A549 (cell line): ENCODE results near the gene ZNF234. TPM values are rescaled to one million over a fixed set of nuclear protein-coding genes. Genes with fewer than 3 reads are reported as not detected.
"Not testable (repeated sequence)": the region's sequence is repeated elsewhere in the genome, so short reads cannot be mapped to it uniquely, and the experiment has no call there.

Source experiments
- ATAC-seq, 2 experiments: fragments of 200-7000 bp in 1 of 2; fragments of >200 bp in 1 of 2; cut with Nextera tagmentation in 1 of 2; cut with Tn5 transposase in 1 of 2; 3 replicates each; pipeline versions ENCODE4 v1.8.0 to v1.9.1; 2018 to 2020; ENCODE audit warnings: mild to moderate bottlenecking in 1 of 2, moderate library complexity in 1 of 2
- CTCF ChIA-PET: fragments of 300-600 bp; sonication (Branson Sonifier 250); formaldehyde crosslinking; extraction: SDS; loops from one replicate; lab custom pipeline; 2021; ENCODE audit warnings: antibody characterized with exemption, inconsistent platforms; lab: Yijun Ruan, JAX
- POLR2A ChIA-PET: fragments of 350-600 bp; formaldehyde crosslinking; extraction: SDS; loops from one replicate; lab custom pipeline; 2021; ENCODE audit warnings: antibody characterized with exemption, inconsistent platforms; lab: Yijun Ruan, JAX
- DNase-seq, 2 experiments: peaks; one replicate each; pipeline versions ENCODE4 v3.0.0 to v3.0.0-alpha.2; 2011 to 2016; ENCODE audit warnings: low read depth in 1 of 2, low spot score in 1 of 2
- FAIRE-seq: peaks from 2 replicates; lab custom pipeline; 2011; peaks lifted over from hg19 to GRCh38; lab: Jason Lieb, UNC
- H3K27ac ChIP-seq, 2 experiments: fragments of >200 bp; sonication (Bioruptor Twin); formaldehyde crosslinking; 3 replicates each; pipeline ENCODE4 v1.5.1; 2016 to 2017
- H3K4me1 ChIP-seq: fragments of >200 bp; sonication (Bioruptor Twin); formaldehyde crosslinking; 3 replicates; pipeline ENCODE4 v1.6.1; 2016
- H3K4me2 ChIP-seq: fragments of >200 bp; sonication (Bioruptor Twin); formaldehyde crosslinking; 3 replicates; pipeline ENCODE4 v1.6.1; 2016
- H3K4me3 ChIP-seq: fragments of >200 bp; sonication (Bioruptor Twin); formaldehyde crosslinking; 3 replicates; pipeline ENCODE4 v1.5.1; 2016
- H3K9me3 ChIP-seq: fragments of >200 bp; sonication (Bioruptor Twin); formaldehyde crosslinking; 3 replicates; pipeline ENCODE4 v1.6.1; 2016
- CBX8 ChIP-seq: fragments of 200-600 bp; sonication (generic); IDR thresholded peaks from 2 replicates; pipeline ENCODE4 v1.6.1; 2016
- CHD2 ChIP-seq: fragments of 150-350 bp; IDR thresholded peaks from 2 replicates; pipeline ENCODE4 v1.6.1; 2014; ENCODE audit warnings: low read length; ENCODE audit not compliant: partially characterized antibody
- CHD4 ChIP-seq: fragments of 200-600 bp; sonication (generic); IDR thresholded peaks from 2 replicates; pipeline ENCODE4 v1.6.1; 2016; ENCODE audit warnings: antibody characterized with exemption, mild to moderate bottlenecking, borderline replicate concordance
- EHF ChIP-seq: fragments of 250-450 bp; sonication (Bioruptor Pico); IDR thresholded peaks from 2 replicates; pipeline ENCODE4 v1.5.0; 2020; ENCODE audit warnings: mild to moderate bottlenecking
- FOSB ChIP-seq: fragments of 250-450 bp; sonication (Bioruptor Pico); IDR thresholded peaks from 2 replicates; pipeline ENCODE4 v1.5.0; 2020; ENCODE audit warnings: mild to moderate bottlenecking, moderate library complexity
- GATA3 ChIP-seq: IDR thresholded peaks from 2 replicates; pipeline ENCODE4 v1.6.1; 2012; ENCODE audit warnings: borderline replicate concordance
- HOXA7 ChIP-seq: fragments of 250-450 bp; sonication (Bioruptor Pico); IDR thresholded peaks from 2 replicates; pipeline ENCODE4 v1.5.0; 2020; ENCODE audit warnings: mild to moderate bottlenecking, moderate library complexity
- HOXB13 ChIP-seq: fragments of 250-450 bp; sonication (Bioruptor Pico); IDR thresholded peaks from 2 replicates; pipeline ENCODE4 v1.5.0; 2020; ENCODE audit warnings: low read depth, mild to moderate bottlenecking, moderate library complexity
- JUN ChIP-seq, 2 experiments: fragments of >200 bp; sonication (Bioruptor Twin); formaldehyde crosslinking; IDR thresholded peaks; 2 replicates in 1 of 2; 3 replicates in 1 of 2; pipeline ENCODE4 v1.6.1; 2016 to 2017
- KDM1A ChIP-seq: fragments of 200-600 bp; sonication (generic); IDR thresholded peaks from 2 replicates; pipeline ENCODE4 v1.6.1; 2016; ENCODE audit warnings: low read depth, mild to moderate bottlenecking
- MYC ChIP-seq: IDR thresholded peaks from 2 replicates; pipeline ENCODE4 v1.6.1; 2012; ENCODE audit warnings: mild to moderate bottlenecking, inconsistent platforms, low read length, improper control_type of control experiment, borderline replicate concordance
- PHF8 ChIP-seq: fragments of 200-600 bp; sonication (generic); IDR thresholded peaks from 2 replicates; pipeline ENCODE4 v1.6.1; 2016; ENCODE audit warnings: low read depth, mild to moderate bottlenecking, antibody characterized with exemption, moderate library complexity, borderline replicate concordance
- POLR2A ChIP-seq: IDR thresholded peaks from 2 replicates; pipeline ENCODE4 v1.6.1; 2012; ENCODE audit warnings: mild to moderate bottlenecking, low read length
- RFX5 ChIP-seq: fragments of 450-650 bp; IDR thresholded peaks from 2 replicates; pipeline ENCODE4 v1.7.1; 2014; ENCODE audit warnings: antibody characterized with exemption, mild to moderate bottlenecking, moderate library complexity
- RNF2 ChIP-seq: fragments of 200-600 bp; sonication (generic); IDR thresholded peaks from 2 replicates; pipeline ENCODE4 v1.6.1; 2016; ENCODE audit warnings: low read depth, mild to moderate bottlenecking, antibody characterized with exemption, moderate library complexity, borderline replicate concordance
- SREBF2 ChIP-seq: fragments of 450-650 bp; IDR thresholded peaks from 2 replicates; pipeline ENCODE4 v1.6.1; 2014; ENCODE audit warnings: mild to moderate bottlenecking, moderate library complexity
- TP53 ChIP-seq: fragments of 250-450 bp; sonication (Bioruptor Pico); IDR thresholded peaks from 2 replicates; pipeline ENCODE4 v1.5.0; 2021; ENCODE audit warnings: mild to moderate bottlenecking, moderate library complexity
- ZNF302 ChIP-seq: fragments of 250-450 bp; sonication (Bioruptor Pico); IDR thresholded peaks from 2 replicates; pipeline ENCODE4 v1.9.0; 2021; ENCODE audit warnings: inconsistent platforms, mild to moderate bottlenecking, moderate library complexity
- WGBS: methylation state at CpG from one replicate; pipeline ENCODE4 v1.1.6; 2017; ENCODE audit errors: missing lambda C conversion rate; 5-methylcytosine and 5-hydroxymethylcytosine counted together
- polyA plus RNA-seq, 4 experiments: library from polyadenylated mRNA; depleted of rRNA in 3 of 4; stranded (reverse); fragments of >200 nt; fragmentation: RNase III in 1 of 4; extraction: RNeasy Plus Mini Kit Qiagen cat#74134 plus additional on column Dnase treatment in 1 of 4; gene quantifications; 2 replicates in 3 of 4; 3 replicates in 1 of 4; pipeline ENCODE4 v1.2.3, GENCODE V29; 2011 to 2017
- TF ChIP-seq, protein P1 (sequence below): fragments of >200 bp; sonication (Bioruptor Twin); formaldehyde crosslinking; IDR thresholded peaks from 3 replicates; pipeline ENCODE4 v1.6.1; 2016
- TF ChIP-seq, protein P2 (sequence below): IDR thresholded peaks from 2 replicates; pipeline ENCODE4 v1.6.1; 2012
- TF ChIP-seq, protein P3 (sequence below): IDR thresholded peaks from 2 replicates; pipeline ENCODE4 v1.6.1; 2012; ENCODE audit warnings: low read depth, borderline replicate concordance
- TF ChIP-seq, protein P4 (sequence below): IDR thresholded peaks from 2 replicates; pipeline ENCODE4 v1.6.1; 2012
- TF ChIP-seq, protein P5 (sequence below): fragments of 200-600 bp; sonication (generic); IDR thresholded peaks from 2 replicates; pipeline ENCODE4 v1.6.1; 2016; ENCODE audit warnings: antibody characterized with exemption, mild to moderate bottlenecking, moderate library complexity

ZNF234 gene
- polyA plus RNA-seq, 2 of the 4 experiments (the other 2 are of a cell fraction) = 4.7 to 6.2 TPM

DNA sequence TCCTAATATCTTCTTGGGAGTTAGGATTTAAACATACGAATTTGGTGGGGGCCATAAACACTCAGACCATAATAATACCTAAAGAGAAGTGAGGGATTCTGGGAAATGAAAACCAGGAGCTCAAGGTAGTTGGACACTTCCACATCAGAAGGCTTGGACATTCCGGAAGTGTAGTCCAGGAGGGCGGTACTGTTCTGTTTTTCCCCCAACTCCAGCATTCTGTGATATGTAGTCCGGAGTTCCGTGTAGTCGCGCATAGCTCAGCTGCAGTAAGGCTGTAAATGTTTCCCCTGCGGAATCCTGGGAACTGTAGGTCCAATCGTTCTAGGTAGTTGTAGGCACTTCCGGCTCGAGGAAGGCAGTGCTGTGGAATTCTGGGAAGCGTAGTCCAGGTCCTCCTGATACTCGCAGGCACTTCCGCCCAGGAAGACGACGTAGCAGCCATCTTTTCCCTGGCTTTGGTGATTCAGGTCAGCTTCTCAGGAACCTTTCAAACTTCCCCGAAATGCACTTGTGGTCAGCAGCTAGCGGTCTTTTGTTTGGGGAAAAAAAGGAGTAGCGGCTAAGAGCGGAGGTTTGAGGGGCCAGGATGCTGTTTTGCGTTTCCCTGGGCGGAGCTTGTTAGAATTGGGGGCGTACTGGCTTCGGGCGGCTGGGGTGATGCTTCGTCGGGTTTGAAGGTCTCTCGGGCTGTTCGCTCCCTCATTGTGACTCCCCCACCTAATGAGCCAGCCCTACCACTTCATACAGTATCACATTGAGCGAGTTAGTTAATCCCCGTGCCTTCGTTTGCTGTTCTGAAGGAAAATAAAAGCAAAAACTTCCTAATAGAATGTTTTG is 23.5 kb downstream of the ZNF234 start, which contains the start of gene ZNF226:
TSS of gene ZNF226 (plus strand) at position 428 of the 840 bp plus-strand sequence. CDS start 4,981 bp downstream, outside the sequence.
- H3K4me1 ChIP-seq = 0 out of 3 replicates have a peak, but pooled peaks cover 4% of the 10 kb centered on the region
- peak within 1 kb of the TSS; percentile 80 for H3K4me2 ChIP-seq
- DNase-seq (peak; percentile 98 to 100), FAIRE-seq (peak; percentile 98), ATAC-seq (peak; percentile 99)
- WGBS = under 1% methylated on average over 32 of the region's 32 CpGs
- H3K4me3 ChIP-seq = peak within 1 kb of the TSS; percentile 71
- TF ChIP-seq, protein P1, sequence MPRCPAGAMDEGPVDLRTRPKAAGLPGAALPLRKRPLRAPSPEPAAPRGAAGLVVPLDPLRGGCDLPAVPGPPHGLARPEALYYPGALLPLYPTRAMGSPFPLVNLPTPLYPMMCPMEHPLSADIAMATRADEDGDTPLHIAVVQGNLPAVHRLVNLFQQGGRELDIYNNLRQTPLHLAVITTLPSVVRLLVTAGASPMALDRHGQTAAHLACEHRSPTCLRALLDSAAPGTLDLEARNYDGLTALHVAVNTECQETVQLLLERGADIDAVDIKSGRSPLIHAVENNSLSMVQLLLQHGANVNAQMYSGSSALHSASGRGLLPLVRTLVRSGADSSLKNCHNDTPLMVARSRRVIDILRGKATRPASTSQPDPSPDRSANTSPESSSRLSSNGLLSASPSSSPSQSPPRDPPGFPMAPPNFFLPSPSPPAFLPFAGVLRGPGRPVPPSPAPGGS = peak; percentile 70; the same call in 2 of the 3 replicates
- TF ChIP-seq CHD4 (no peak), RNF2 (no peak), MYC (peak; percentile 42; the same call in 1 of the 2 replicates), POLR2A (peak; percentile 41), GATA3 (peak; percentile 53; the same call in 1 of the 2 replicates), JUN (IDR thresholded peaks at IDR 0.05) (peak; percentile 79 to 80), ZNF302 (CRISPR knock-in tag) (no peak), HOXA7 (CRISPR knock-in tag) (no peak), PHF8 (peak; percentile 23; the same call in 1 of the 2 replicates), HOXB13 (CRISPR knock-in tag) (no peak), RFX5 (0 out of 2 replicates have a peak, but pooled peaks have one; percentile 9), KDM1A (no peak)
- TF ChIP-seq, protein P2, sequence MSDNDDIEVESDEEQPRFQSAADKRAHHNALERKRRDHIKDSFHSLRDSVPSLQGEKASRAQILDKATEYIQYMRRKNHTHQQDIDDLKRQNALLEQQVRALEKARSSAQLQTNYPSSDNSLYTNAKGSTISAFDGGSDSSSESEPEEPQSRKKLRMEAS = peak; percentile 52
- TF ChIP-seq, protein P3, sequence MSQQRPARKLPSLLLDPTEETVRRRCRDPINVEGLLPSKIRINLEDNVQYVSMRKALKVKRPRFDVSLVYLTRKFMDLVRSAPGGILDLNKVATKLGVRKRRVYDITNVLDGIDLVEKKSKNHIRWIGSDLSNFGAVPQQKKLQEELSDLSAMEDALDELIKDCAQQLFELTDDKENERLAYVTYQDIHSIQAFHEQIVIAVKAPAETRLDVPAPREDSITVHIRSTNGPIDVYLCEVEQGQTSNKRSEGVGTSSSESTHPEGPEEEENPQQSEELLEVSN = 0 out of 2 replicates have a peak, but pooled peaks have one; percentile 26
- peaks cover 83% of the 10 kb centered on the region for H3K9me3 ChIP-seq
- peak within 1 kb of the TSS; percentile 81 to 89 for H3K27ac ChIP-seq
- ChIA-PET POLR2A (interaction anchor here (0.7 to 2.0 kb wide), 10 partner anchors 11 to 335 kb away, joined by 3 to 27 read pairs (median 4); partner anchors contain the start of genes ZNF180, ZNF221, ZNF225 and ZNF227), CTCF (interaction anchor here (0.9 kb wide), 1 partner anchor 15 kb away, joined by 3 read pairs; no protein-coding TSS in a partner anchor)

DNA sequence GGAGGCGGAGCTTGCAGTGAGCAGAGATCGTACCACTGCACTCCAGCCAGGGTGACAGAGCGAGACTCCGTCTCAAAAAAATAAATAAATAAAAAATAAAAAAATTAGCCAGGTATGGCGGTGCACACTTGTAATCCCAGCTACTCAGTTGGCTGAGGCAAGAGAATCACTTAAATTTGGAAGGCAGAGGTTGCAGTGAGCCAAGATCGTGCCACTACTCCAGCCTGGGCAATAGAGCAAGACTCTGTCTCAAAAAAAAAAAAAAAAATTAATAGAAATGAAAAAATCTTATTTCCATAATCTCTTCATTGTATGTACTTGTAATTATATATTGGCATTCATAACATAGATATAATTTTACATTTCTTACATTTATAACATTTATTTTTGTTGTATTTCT is 29.3 kb downstream of the ZNF234 start:
- not testable (repeated sequence) for ATAC-seq, FAIRE-seq
- 94% methylated on average over 6 of the region's 6 CpGs for WGBS

DNA sequence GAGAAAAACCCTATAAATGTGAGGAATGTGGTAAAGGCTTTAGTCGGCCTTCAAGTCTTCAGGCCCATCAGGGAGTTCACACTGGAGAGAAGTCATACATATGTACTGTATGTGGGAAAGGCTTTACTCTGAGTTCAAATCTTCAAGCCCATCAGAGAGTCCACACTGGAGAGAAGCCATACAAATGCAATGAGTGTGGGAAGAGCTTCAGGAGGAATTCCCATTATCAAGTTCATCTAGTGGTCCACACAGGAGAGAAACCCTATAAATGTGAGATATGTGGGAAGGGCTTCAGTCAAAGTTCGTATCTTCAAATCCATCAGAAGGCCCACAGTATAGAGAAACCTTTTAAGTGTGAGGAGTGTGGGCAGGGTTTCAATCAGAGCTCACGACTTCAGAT is 35.2 kb downstream of the ZNF234 start:
- ChIA-PET POLR2A (interaction anchor here (0.7 to 1.2 kb wide), 2 partner anchors 12 to 36 kb away, joined by 3 to 4 read pairs; partner anchors contain the start of genes ZNF226 and ZNF227), CTCF (interaction anchor here (0.5 kb wide), 1 partner anchor 432 kb away, joined by 4 read pairs; no protein-coding TSS in a partner anchor)
- ATAC-seq (peak in 1 of 2 experiments; percentile 54; a peak in 3 of 6 replicates), FAIRE-seq (no peak), DNase-seq (peak in 1 of 2 experiments; percentile 38)
- Histone ChIP-seq H3K27ac (no peak overlapping the region), H3K4me1 (no peaks in the 10 kb centered on the region), H3K9me3 (peaks cover 100% of the 10 kb centered on the region), H3K4me3 (no peak overlapping the region), H3K4me2 (no peak overlapping the region)
- WGBS = 97% methylated on average over 3 of the region's 3 CpGs
- TF ChIP-seq EHF (CRISPR knock-in tag) (no peak), SREBF2 (no peak), TP53 (CRISPR knock-in tag) (no peak), CBX8 (no peak), CHD2 (no peak), JUN (IDR thresholded peaks at IDR 0.05) (no peak), RFX5 (no peak), FOSB (CRISPR knock-in tag) (no peak)
- TF ChIP-seq, protein P3 = no peak
- TF ChIP-seq, protein P4, sequence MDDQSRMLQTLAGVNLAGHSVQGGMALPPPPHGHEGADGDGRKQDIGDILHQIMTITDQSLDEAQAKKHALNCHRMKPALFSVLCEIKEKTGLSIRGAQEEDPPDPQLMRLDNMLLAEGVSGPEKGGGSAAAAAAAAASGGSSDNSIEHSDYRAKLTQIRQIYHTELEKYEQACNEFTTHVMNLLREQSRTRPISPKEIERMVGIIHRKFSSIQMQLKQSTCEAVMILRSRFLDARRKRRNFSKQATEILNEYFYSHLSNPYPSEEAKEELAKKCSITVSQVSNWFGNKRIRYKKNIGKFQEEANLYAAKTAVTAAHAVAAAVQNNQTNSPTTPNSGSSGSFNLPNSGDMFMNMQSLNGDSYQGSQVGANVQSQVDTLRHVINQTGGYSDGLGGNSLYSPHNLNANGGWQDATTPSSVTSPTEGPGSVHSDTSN = no peak
- TF ChIP-seq, protein P5, sequence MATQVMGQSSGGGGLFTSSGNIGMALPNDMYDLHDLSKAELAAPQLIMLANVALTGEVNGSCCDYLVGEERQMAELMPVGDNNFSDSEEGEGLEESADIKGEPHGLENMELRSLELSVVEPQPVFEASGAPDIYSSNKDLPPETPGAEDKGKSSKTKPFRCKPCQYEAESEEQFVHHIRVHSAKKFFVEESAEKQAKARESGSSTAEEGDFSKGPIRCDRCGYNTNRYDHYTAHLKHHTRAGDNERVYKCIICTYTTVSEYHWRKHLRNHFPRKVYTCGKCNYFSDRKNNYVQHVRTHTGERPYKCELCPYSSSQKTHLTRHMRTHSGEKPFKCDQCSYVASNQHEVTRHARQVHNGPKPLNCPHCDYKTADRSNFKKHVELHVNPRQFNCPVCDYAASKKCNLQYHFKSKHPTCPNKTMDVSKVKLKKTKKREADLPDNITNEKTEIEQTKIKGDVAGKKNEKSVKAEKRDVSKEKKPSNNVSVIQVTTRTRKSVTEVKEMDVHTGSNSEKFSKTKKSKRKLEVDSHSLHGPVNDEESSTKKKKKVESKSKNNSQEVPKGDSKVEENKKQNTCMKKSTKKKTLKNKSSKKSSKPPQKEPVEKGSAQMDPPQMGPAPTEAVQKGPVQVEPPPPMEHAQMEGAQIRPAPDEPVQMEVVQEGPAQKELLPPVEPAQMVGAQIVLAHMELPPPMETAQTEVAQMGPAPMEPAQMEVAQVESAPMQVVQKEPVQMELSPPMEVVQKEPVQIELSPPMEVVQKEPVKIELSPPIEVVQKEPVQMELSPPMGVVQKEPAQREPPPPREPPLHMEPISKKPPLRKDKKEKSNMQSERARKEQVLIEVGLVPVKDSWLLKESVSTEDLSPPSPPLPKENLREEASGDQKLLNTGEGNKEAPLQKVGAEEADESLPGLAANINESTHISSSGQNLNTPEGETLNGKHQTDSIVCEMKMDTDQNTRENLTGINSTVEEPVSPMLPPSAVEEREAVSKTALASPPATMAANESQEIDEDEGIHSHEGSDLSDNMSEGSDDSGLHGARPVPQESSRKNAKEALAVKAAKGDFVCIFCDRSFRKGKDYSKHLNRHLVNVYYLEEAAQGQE = no peak

More for the DNA sequence above, 29.3 kb downstream of the ZNF234 start:
- DNase-seq, H3K27ac ChIP-seq, H3K4me1 ChIP-seq, H3K4me2 ChIP-seq, H3K4me3 ChIP-seq, CTCF ChIA-PET: not testable (repeated sequence)
- POLR2A ChIA-PET = interaction anchor here (0.6 kb wide), 1 partner anchor 41 kb away, joined by 3 read pairs; no protein-coding TSS in a partner anchor
- peaks cover 98% of the 10 kb centered on the region for H3K9me3 ChIP-seq
